Endothelial cell of umbilical vein (primary cell): ENCODE data around the gene CARS1. TPM values are rescaled to one million over a fixed set of nuclear protein-coding genes. Genes with fewer than 3 reads are reported as not detected.

Experiments
- BruUV-seq: library from RNA; stranded (reverse); fragments of 400-500 nt; replicated peaks from 2 replicates; lab custom pipeline; 2021; lab: Mats Ljungman, UMichigan
- CTCF ChIA-PET: fragments of 300-600, 350-600 bp; sonication (Branson Sonifier 250); formaldehyde crosslinking; loops from one replicate; lab custom pipeline; 2021; ENCODE audit warnings: antibody characterized with exemption, inconsistent platforms; lab: Charles Lee
- POLR2A ChIA-PET: fragments of 300-600, 350-600 bp; sonication (Branson Sonifier 250); formaldehyde crosslinking; loops from one replicate; lab custom pipeline; 2021; ENCODE audit warnings: antibody characterized with exemption, inconsistent platforms; lab: Charles Lee
- DNase-seq: peaks from one replicate; pipeline ENCODE4 v3.0.0-alpha.2; 2011; ENCODE audit warnings: low read depth, low spot score
- FAIRE-seq: peaks from 2 replicates; lab custom pipeline; 2011; peaks lifted over from hg19 to GRCh38; lab: Jason Lieb, UNC
- H2AFZ ChIP-seq: 2 replicates; pipeline ENCODE4 v1.6.0; 2012; ENCODE audit warnings: low read depth, low read length, control low read depth, inconsistent platforms
- H3K27ac ChIP-seq: 2 replicates; pipeline ENCODE4 v1.5.1; 2011; ENCODE audit warnings: low read depth, mild to moderate bottlenecking, control low read depth, low read length, moderate library complexity; ENCODE audit not compliant: insufficient read depth
- H3K27me3 ChIP-seq, 2 experiments: 2 replicates each; pipeline versions ENCODE4 v1.6.0 to v1.6.1; 2011; ENCODE audit warnings: low read length in 2 of 2, mixed read lengths in 1 of 2; ENCODE audit not compliant: control insufficient read depth in 2 of 2, insufficient read depth in 2 of 2
- H3K36me3 ChIP-seq, 2 experiments: 2 replicates in 1 of 2; 3 replicates in 1 of 2; pipeline ENCODE4 v1.5.1; 2011; ENCODE audit warnings: low read length in 2 of 2, mild to moderate bottlenecking in 1 of 2, moderate library complexity in 1 of 2; ENCODE audit not compliant: control insufficient read depth in 2 of 2, insufficient read depth in 2 of 2; ENCODE audit errors: extremely low read depth in 1 of 2
- H3K4me1 ChIP-seq: 3 replicates; pipeline ENCODE4 v1.5.1; 2011; ENCODE audit warnings: mild to moderate bottlenecking, low read length; ENCODE audit not compliant: control insufficient read depth, insufficient read depth; ENCODE audit errors: extremely low read depth
- H3K4me2 ChIP-seq: 2 replicates; pipeline ENCODE4 v1.6.1; 2011; ENCODE audit warnings: low read length, control low read depth, mixed read lengths; ENCODE audit not compliant: insufficient read depth
- H3K4me3 ChIP-seq, 3 experiments: fragments of 200-600 bp in 1 of 3; sonication (generic), shearing (Covaris generic) in 1 of 3; replicated peaks in 1 of 3; 2 replicates each; pipeline ENCODE4 v1.5.1; 2011 to 2016; ENCODE audit warnings: control low read depth in 3 of 3, low read length in 3 of 3, mild to moderate bottlenecking in 2 of 3, inconsistent platforms in 1 of 3, low read depth in 1 of 3, moderate library complexity in 1 of 3; ENCODE audit not compliant: insufficient read depth in 1 of 3
- H3K79me2 ChIP-seq: 2 replicates; pipeline ENCODE4 v1.6.0; 2012; ENCODE audit warnings: low read length, inconsistent platforms; ENCODE audit not compliant: control insufficient read depth, insufficient read depth
- H3K9ac ChIP-seq: replicated peaks from 2 replicates; pipeline ENCODE3; 2011; ENCODE audit warnings: low read length, control low read depth; ENCODE audit not compliant: insufficient read depth; ENCODE audit errors: extremely low read depth
- H3K9me1 ChIP-seq: replicated peaks from 3 replicates; pipeline ENCODE4 v1.6.0; 2011; ENCODE audit warnings: mild to moderate bottlenecking, low read length; ENCODE audit not compliant: control insufficient read depth, insufficient read depth; ENCODE audit errors: extremely low read depth
- H3K9me3 ChIP-seq: replicated peaks from 2 replicates; pipeline ENCODE4 v1.5.1; 2012; ENCODE audit warnings: low read length, inconsistent platforms; ENCODE audit not compliant: control insufficient read depth, insufficient read depth
- H4K20me1 ChIP-seq: replicated peaks from 2 replicates; pipeline ENCODE3; 2011; ENCODE audit warnings: mild to moderate bottlenecking, low read length; ENCODE audit not compliant: control insufficient read depth, insufficient read depth; ENCODE audit errors: extremely low read depth
- CTCF ChIP-seq, 2 donors: IDR thresholded peaks; 1 replicate in 1 of 2; 2 replicates in 1 of 2; pipeline ENCODE4 v1.5.1; 2011; ENCODE audit warnings: low read length in 2 of 2, mild to moderate bottlenecking in 2 of 2, moderate library complexity in 2 of 2, control low read depth in 1 of 2, inconsistent platforms in 1 of 2, low read depth in 1 of 2; ENCODE audit not compliant: insufficient read depth in 1 of 2; ENCODE audit errors: extremely low read depth in 1 of 2
- EZH2 ChIP-seq: IDR thresholded peaks from 2 replicates; pipeline ENCODE4 v1.6.1; 2012; ENCODE audit warnings: borderline replicate concordance, low read depth, mild to moderate bottlenecking, moderate library complexity, low read length, inconsistent platforms; ENCODE audit not compliant: severe bottlenecking
- FOS ChIP-seq: IDR thresholded peaks from 2 replicates; pipeline ENCODE4 v1.6.1; 2011; ENCODE audit warnings: mild to moderate bottlenecking, low read length, moderate library complexity, borderline replicate concordance; ENCODE audit not compliant: insufficient read depth
- GATA2 ChIP-seq: IDR thresholded peaks from 2 replicates; pipeline ENCODE4 v1.7.0; 2011; ENCODE audit warnings: low read depth, mild to moderate bottlenecking, moderate library complexity, mixed read lengths, low read length; ENCODE audit not compliant: insufficient read length, insufficient read depth
- JUN ChIP-seq: IDR thresholded peaks from 2 replicates; pipeline ENCODE4 v1.6.1; 2011; ENCODE audit warnings: borderline replicate concordance, low read depth; ENCODE audit not compliant: insufficient read length, insufficient read depth
- MAX ChIP-seq: IDR thresholded peaks from 2 replicates; pipeline ENCODE4 v1.6.1; 2011; ENCODE audit not compliant: insufficient read depth, insufficient read length
- MYC ChIP-seq: IDR thresholded peaks from one replicate; pipeline ENCODE4 v1.6.1; 2011; ENCODE audit warnings: mild to moderate bottlenecking, low read depth, low read length
- POLR2A ChIP-seq: IDR thresholded peaks from 2 replicates; pipeline ENCODE4 v1.6.1; 2012; ENCODE audit warnings: low read depth, mild to moderate bottlenecking, control low read depth, low read length
- POLR2AphosphoS5 ChIP-seq: IDR thresholded peaks from 2 replicates; pipeline ENCODE4 v1.6.1; 2012; ENCODE audit warnings: low read depth, mild to moderate bottlenecking, control low read depth, low read length, moderate library complexity; ENCODE audit not compliant: insufficient read depth
- dilution Hi-C: fragments of 300-500 bp; cut with MboI; formaldehyde crosslinking; loops from one replicate; pipeline ENCODE4 v1.15.0; 2019; ENCODE audit warnings: low sequenced_read_pairs; ENCODE audit not compliant: extremely low pct_ligation_motif_present
- intact Hi-C: fragments of 100-400 bp; cut with micrococcal nuclease; formaldehyde crosslinking; loops from one replicate; pipeline ENCODE4 v1.10.0; 2022
- polyA plus RNA-seq, 4 experiments: library from polyadenylated mRNA; depleted of rRNA in 3 of 4; stranded (reverse) in 3 of 4; unstranded in 1 of 4; fragments of >200 nt; gene quantifications; 2 replicates each; pipeline versions ENCODE4 v1.2.1 to v1.2.3, GENCODE V29; 2011 to 2012; ENCODE audit warnings: missing spikeins in 1 of 4
- total RNA-seq: library from RNA; stranded (reverse); gene quantifications from 2 replicates; pipeline ENCODE4 v1.2.3, GENCODE V29; 2021

Gene CARS1
- total and polyA plus RNA-seq, 2 donors (not counting 3 experiments of a cell fraction or from before 2014, with no cell fraction given): 43.5 to 66.2 TPM

GRCh38 chr11:2975594-2975993, 81.6 kb downstream of the CARS1 start:
- Histone ChIP-seq H3K4me1 (no peaks in the 10 kb centered on the region), H3K27me3 (no peaks in the 10 kb centered on the region), H3K4me2 (no peak overlapping the region), H3K27ac (no peak overlapping the region), H2AFZ (no peak overlapping the region), H3K36me3 (peaks cover 23 to 26% of the 10 kb centered on the region in 2 experiments), H4K20me1 (no peaks in the 10 kb centered on the region), H3K4me3 (no peak overlapping the region), H3K9me3 (no peaks in the 10 kb centered on the region), H3K9ac (no peak overlapping the region), H3K9me1 (no peaks in the 10 kb centered on the region), H3K79me2 (peaks cover 47% of the 10 kb centered on the region)
- dilution Hi-C loops: no loop called here
- POLR2A ChIA-PET: no interaction called here
- no TSS peak for BruUV-seq
- TF ChIP-seq MYC: no peak
- no peak for TF ChIP-seq EZH2
- peak; percentile 22 to 35 for TF ChIP-seq CTCF (IDR thresholded peaks at IDR 0.05; ENCODE audit: extremely low read depth in 1 of 2, insufficient read depth in 1 of 2, low read depth in 1 of 2, low read length in 2 of 2)
- TF ChIP-seq POLR2A: no peak
- CTCF ChIA-PET: interaction anchor here (0.8 to 2.0 kb wide), 9 partner anchors 8 to 443 kb away, joined by 3 to 15 read pairs (median 4); no protein-coding TSS in a partner anchor
- intact Hi-C loops: loop anchor here (5.0 kb wide), 1 partner anchor 47 kb away; no protein-coding TSS in a partner anchor
- FAIRE-seq (no peak), DNase-seq (no peak)

GRCh38 chr11:2974272-2974671, 83.0 kb downstream of the CARS1 start:
- Histone ChIP-seq H3K4me1 (no peaks in the 10 kb centered on the region), H3K27ac (no peak overlapping the region), H3K4me3 (no peak overlapping the region), H3K36me3 (peaks cover 23 to 38% of the 10 kb centered on the region in 2 experiments), H3K4me2 (no peak overlapping the region), H3K27me3 (no peaks in the 10 kb centered on the region), H4K20me1 (no peaks in the 10 kb centered on the region), H3K9me1 (no peaks in the 10 kb centered on the region), H3K9ac (no peak overlapping the region), H3K79me2 (peaks cover 36% of the 10 kb centered on the region), H2AFZ (no peak overlapping the region), H3K9me3 (no peaks in the 10 kb centered on the region)
- no TSS peak for BruUV-seq
- TF ChIP-seq EZH2: no peak
- TF ChIP-seq JUN: no peak
- no peak for TF ChIP-seq MAX
- no peak for TF ChIP-seq POLR2A
- TF ChIP-seq FOS: no peak
- no peak for TF ChIP-seq MYC
- no peak for TF ChIP-seq CTCF (IDR thresholded peaks at IDR 0.05; ENCODE audit: extremely low read depth in 1 of 2, insufficient read depth in 1 of 2, low read depth in 1 of 2, low read length in 2 of 2)
- TF ChIP-seq POLR2AphosphoS5: no peak
- no peak for TF ChIP-seq GATA2
- intact Hi-C loops: no loop called here
- no peak for DNase-seq
- ChIA-PET CTCF (interaction anchor here (0.8 to 1.8 kb wide), 4 partner anchors 9 to 116 kb away, joined by 3 to 4 read pairs (median 4); no protein-coding TSS in a partner anchor), POLR2A (no interaction called here)
- dilution Hi-C loops: no loop called here
- no peak for FAIRE-seq
